Measurements from ENCODE around the gene USP6NL. TPM values are rescaled to one million over a fixed set of nuclear protein-coding genes. Genes with fewer than 3 reads are reported as not detected.

USP6NL gene
- total RNA-seq, 1 donor from 2014 or later = 10.3 TPM

DNA sequence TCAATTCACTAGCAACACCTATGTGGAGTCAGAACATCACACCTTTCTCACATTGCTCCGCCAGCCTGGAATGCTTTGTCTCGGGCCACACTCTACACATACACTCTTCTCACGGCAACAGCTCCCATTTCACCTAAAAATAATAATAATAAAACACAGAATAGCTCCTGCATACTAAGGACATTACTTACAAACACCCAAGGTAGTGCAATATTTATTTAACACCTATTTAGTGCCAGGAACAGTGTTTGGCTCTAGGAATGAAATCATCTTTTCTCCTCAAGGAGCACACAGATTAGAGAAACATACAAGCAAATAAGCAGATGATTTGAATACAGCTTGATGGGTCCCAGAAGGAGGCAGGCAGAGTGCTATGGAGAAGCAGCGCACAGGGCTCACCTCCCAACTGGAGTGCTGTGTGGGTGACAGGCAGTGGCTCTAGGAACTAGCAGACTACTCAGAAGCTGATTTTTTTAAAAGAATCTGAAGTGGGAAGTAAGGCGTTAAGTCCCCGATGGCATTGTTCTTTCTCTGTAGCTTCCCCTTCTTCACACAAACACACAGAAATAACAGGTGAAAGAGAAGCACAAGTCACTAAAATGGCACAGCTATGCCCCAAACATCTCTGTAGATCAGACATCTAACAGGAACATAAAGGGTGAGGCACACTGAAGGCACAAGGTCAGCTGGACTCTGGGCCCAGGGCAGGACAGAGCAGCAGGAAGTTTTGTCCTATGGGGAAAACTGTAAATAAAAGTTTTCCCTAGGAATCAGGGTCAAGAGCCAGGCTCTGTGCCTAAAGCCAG is 16.7 kb downstream of the USP6NL start:
- DNase-seq (ENCODE audit: low read depth in 2 of 2) = no peak

DNA sequence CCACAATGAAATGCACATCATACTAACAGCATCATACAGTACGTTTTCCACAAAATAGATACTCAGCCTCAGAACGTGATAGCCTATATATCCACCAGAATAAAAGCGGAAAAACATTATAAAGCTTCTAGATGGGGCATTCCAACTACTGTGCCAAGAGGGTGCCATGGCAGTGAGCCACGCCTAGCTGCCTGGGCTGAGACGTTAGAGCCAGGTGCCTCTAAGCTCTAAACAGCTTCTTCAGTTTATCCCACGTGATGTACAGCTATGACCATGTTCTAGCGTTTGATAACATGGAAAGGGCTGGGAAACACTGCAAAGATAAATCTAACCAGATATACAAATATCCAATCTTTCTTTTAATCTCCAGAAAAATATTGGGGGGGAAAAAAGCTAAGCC is 17.8 kb downstream of the USP6NL start:
- no peak for DNase-seq (ENCODE audit: low read depth in 2 of 2)

DNA sequence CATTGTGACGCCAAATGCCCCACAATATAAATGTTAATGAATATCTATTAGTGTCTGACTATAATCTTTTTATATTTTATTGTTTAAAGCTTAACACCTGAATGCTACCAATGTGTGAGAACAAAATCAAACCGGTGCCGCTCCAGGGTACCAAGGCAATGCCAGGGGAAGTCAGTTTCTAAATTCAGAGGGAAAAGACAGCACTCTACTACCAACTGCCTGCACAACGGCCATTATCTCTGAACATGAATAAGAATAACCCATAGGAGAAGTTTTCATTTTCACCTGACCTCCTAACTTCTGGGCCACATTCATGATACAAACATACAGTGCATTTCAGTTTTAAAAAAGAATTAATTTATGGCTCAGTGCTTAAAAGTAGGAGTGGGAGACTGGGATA is 21.7 kb downstream of the USP6NL start:
- DNase-seq (ENCODE audit: low read depth in 2 of 2) = no peak

DNA sequence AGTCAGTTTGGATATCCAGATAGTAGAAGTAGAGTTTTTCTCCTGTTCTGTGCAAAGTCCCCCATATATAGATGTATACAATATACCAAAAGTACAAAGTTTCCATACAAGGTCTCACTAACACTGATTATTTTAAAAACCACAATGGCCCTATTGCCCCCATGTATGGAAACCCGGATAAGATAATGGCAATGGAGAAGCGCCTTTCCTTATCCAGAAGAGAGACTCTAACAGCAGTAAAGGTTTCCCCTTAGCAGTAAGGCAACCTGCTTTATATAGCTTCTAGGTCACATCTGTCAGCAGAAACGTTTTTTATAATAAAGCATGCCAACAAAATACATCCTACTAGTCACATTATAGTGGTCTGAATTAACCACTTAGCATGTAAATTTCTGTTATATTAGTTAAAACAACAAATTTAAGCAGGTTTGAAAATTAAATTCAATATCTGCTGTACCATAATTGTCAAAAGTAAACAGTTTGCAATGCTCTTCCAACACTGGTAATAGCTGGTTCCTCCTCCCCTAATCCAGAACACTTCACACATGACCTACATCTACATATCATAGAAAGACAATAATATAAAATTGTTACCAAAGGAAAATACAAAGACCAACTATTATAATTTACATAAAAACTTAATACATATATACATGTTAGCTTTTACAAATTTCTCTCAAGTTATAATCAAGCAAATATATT is 22.4 kb downstream of the USP6NL start:
- no peak for DNase-seq (ENCODE audit: low read depth in 2 of 2)

DNA sequence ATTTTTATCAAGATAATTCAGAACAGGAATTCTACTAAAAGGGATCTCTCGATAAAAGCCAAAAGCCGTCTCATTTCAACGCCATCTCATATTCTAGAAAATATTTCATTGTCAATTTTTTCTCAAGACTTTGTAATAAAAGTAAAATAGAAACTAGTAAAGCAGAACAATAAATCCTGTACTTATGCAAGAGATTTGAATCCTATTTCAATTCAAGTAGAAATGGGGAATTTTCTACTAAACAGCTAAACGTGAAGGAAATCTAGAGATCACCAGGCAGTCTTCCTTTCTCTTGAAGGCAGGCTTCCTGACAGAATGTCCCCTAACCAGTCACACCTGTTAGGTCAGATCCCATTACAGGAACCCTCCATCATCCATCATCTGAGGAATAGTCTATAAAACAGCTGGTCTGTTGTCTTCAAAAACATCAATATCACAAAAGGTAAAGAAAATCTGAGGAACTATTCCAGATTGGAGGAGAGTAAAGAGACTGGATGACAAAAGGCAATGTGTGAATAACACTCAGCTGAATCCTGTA is 23.7 kb downstream of the USP6NL start:
- peak in 1 of 2 donors; percentile 17 for DNase-seq (ENCODE audit: low read depth in 2 of 2)

DNA sequence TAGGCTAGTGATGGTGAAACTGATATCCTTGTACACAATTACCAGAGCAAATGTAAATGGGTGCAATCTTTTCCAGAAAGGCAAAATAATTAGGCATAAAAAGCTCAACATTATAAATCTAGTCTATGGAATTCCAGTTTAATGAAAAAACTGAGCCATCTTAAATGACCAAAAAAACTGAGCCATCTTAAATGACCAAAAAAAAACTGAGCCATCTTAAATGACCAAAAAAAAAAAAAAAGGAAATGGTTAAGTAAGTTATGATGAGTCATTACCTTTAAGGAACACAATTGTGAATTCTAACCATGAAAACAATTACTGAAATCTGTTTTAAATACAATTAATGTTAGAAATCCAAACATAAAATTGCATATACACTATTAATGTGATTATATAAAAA is 25.3 kb downstream of the USP6NL start:
- DNase-seq (ENCODE audit: low read depth in 2 of 2) = peak in 1 of 2 donors; percentile 4

DNA sequence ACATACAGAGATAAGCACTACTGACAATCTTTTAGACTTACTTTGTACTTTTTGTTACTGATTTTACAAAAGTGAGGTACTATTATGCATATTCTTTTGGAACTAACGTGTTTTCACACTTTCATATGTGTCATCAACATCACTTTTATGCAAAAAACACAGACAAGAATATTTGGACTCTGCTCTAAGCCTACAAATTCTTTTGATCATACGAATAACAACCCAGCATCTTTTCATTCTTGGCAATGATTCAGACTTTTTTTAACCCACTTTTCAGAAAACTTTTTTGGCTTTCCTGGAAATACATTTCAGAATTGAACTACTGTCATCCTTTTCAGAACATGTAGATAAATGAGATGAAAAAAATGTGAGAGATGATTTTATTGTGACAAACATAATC is 30.2 kb downstream of the USP6NL start:
- no peak for DNase-seq (ENCODE audit: low read depth in 2 of 2)

DNA sequence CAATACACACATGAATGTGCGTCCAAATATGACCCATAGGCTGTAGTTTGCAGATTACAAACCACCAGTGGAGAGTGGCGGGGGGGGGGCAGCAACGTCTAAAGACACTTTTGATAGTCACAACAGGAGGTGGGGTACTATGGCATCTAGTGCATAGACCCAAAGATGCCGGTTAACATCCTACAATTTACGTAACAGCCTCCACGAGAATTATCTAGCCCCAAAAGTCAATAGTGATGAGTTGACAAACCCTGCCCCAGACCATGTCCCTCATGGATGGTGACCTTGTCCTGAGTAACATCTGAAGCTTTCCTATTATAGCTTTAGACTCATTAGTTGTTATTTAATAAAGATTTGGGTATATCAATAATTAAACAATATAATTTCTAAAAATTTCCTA is 31.6 kb downstream of the USP6NL start:
- no peak for DNase-seq (ENCODE audit: low read depth in 2 of 2)

DNA sequence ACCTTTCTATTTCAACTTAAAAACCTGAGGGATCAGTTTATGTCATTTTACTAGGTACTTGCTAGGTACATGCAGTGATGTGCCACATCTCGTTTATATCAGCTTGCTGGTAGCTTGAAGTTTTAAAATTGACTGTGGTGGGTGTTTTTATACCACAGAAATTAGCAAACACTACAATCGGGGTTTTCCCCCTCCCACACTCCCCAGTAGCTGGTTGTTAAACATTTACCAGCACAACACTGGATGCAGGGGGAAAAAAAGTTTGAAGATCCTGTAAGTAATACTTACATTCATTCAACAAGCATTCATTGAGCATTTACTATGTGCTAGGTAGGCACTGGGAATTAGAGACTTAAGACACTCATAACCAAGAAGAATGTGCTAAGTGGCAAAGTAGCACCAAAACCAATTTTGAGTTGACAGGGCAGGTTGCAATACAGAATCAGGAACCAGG is 32.6 kb downstream of the USP6NL start:
- no peak for DNase-seq (ENCODE audit: low read depth in 2 of 2)

DNA sequence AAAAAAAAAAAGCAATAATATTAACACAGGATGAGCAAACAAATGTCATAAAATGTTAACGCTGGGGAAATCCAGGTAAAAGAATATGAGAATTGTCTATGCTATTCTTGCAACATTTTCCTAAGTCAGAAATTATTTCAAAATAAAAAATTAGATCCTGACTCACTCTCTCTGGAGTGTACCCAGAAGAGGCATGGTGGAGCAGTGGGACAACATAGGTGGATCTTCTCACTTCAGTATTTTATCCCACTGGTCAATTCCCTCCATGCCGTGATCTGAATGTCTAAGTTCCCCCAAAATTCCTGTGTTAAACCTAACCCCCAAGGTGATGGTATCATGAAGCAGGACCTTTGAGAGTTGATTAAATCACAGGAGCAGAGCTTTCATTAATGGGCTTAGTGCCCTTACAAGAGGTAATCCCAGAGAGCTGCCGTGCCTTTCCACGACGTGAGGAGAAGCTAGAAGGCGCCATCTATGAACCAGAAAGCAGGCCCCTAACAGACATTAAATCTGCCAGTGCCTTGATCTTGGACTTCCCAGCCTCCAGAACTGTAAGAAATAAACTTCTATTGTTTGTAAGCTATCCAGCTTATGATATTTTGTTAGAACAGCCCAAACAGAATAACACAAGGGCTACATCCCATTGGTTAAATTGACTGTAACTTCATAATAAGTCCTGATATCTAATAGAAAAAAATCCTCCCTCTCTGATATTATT is 35.2 kb downstream of the USP6NL start:
- DNase-seq (ENCODE audit: low read depth in 2 of 2) = no peak

DNA sequence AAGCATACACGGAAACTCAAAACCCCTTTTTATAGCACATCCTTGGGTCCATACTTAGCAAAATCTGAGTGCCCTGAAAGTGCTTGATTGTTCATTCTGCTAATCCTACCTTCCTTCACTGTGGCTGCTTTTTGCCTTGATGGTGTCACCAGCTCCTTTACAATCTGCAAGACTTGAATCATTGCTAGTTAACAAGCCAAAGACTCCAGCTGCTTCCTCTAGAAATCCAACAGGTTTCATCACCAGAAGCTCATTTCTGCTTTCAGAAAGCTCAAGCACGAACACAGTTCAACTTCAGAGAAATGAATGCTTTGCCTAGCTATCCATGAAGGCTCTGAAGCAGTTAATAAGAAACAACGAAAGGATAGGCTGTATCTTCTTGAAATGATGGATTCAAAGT is 38.0 kb downstream of the USP6NL start:
- DNase-seq (ENCODE audit: low read depth in 2 of 2) = peak in 1 of 2 donors; percentile 41

DNA sequence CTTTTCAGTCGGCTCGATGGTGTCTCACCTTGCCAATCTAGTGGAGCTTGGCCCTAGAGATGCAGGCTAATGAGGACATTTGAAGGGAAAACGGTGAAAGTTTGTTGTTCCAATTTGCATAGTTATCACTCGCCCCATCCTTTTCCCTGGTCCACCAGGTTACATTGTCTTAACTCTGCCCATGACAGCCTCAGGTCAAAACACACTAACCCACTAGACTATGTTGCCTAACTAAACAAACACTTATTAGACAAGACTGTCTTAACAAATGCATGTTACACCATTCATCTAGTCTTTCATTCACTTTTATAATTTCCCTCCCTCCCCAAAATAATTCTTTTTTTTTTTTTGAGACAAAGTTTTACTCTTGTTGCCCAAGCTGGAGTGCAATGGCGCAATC is 40.7 kb downstream of the USP6NL start:
- DNase-seq (ENCODE audit: low read depth in 2 of 2) = no peak

DNA sequence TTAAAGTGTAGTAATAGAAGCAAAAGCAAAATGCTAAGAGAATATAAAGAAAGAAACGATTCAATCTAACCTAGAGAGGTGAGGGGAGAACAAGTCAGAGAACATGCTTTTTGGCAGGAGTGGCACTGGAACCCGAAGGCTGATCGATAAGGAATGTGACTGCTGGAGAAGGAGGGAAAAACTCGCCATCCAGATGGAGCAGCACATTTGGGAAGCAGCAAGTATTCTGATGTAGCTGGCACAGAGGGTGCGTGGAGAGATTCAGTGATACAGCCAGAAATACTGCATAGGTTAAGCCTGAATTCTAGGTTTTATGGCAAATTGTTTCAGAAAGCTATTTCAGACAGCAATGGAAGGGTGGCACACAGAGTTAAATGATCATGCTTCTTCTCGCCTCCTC is 42.0 kb downstream of the USP6NL start:
- no peak for DNase-seq (ENCODE audit: low read depth in 2 of 2)

DNA sequence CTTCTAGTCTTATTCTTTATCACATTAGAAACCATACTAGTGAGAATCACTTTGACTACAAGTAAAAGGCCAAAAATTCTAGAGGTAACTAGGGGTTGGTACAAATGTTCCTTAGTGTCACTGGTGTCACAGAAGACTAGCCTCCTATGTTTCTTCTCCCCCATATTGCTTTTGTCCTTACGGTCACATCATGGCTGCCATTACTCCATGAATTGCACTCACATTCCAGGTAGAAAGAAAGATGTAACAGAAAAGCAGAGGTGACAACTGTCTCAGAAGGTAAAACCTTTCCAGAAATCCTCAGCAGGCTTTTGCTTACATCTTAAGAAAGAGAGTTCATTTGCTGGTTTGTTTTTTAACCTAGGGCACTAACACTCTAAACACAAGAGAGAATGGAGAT is 42.9 kb downstream of the USP6NL start:
- no peak for DNase-seq (ENCODE audit: low read depth in 2 of 2)

DNA sequence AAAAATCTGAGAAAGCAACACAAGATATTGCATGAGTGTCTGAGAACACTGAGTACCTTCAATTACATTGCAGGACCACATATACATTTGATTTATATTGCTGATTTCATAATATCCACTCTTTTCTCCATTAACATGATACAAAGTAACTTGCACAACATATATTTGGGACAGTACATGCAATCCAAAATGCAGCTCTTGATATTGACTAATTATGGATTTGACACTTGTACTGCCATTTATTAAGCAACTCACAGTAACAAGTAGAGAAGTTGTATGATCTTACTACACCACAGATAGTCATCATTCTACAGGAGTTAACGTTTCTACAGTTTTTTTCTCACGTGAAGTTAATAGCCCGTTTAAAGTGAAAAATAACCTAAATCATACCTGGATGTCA is 46.7 kb downstream of the USP6NL start:
- DNase-seq (ENCODE audit: low read depth in 2 of 2) = no peak

DNA sequence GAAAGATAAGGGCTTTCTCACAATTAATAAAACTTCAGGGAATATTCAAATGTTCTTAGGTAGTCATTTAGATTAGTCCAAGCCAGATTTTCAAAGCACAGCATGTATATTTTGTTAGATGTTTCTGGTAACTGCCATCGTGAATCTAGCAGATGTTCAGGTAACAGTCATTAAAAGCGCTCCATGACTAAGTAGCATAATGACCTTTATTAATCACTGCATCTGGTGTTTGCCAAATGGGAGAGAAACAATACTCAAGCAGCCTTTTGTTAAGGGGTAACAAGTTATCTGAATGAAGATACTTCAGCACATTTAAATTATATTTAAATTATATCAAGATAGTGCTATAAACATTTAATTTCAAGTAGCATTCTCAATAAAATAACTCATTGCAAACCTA is 47.5 kb downstream of the USP6NL start:
- DNase-seq (ENCODE audit: low read depth in 2 of 2) = no peak

DNA sequence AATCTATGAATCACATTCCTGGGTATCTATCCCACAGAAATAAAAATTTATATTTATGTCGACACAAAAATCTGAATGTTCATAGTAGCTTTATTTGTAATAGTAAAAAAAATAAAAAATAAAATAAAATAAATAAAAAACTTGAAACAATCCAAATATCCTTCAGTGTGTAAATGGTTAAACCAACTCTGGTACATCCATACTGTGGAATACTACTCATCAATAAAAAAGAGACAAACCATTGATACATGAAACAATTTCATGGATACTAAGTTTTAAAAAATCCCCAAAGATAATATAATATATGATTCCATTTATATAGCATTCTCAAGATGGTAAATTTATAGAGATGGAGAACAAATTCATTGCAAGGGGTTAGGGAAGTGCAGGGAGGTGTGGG is 48.6 kb downstream of the USP6NL start:
- DNase-seq (ENCODE audit: low read depth in 2 of 2) = no peak

DNA sequence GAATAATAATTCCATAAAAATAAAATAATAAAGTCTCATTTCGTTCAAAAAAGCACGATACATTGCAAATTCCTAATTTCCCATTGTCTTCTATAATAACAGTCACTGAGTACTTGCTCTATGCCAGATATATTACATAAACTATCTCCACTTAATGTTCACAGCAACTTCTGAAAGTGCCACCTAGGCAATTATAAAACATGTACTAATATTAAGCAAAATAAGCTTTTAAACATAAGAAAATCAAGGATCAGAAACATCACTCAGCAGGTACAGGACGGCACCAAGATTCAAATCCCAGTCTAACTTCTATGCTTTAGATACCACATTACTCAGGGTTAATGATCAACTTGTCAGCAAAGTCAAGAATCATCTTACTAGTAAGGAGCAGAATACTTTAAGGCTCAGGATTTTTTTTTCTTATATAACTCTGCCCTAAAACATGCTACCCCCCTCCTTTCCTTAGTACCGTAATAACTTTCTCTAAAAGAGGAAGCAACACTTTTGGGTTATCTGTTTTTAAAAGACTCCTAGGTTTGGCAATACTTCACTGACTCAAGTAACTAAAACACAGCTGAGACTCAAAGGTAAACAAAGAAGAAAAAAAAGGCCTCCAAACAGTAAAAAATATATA is 51.3 kb downstream of the USP6NL start:
- DNase-seq (ENCODE audit: low read depth in 2 of 2) = no peak

DNA sequence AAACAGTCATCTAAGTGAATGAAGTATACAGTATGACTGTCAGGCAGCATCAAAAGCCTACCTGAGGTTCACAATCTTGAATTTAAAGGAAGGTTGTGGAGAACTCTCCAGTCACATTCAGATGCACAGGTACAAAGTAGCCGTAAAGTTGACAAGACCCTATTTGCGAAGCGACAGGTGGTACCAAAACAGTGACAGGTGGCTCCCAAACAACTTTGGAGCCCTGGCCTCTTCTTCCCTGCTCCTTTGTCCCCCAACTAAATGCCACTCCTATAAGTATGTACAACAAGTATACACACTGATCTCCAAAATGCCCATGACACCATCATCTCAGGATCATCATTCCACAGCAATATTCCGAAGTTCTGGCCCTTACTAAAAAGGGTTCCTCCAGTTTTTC is 53.5 kb downstream of the USP6NL start:
- DNase-seq (ENCODE audit: low read depth in 2 of 2) = no peak

DNA sequence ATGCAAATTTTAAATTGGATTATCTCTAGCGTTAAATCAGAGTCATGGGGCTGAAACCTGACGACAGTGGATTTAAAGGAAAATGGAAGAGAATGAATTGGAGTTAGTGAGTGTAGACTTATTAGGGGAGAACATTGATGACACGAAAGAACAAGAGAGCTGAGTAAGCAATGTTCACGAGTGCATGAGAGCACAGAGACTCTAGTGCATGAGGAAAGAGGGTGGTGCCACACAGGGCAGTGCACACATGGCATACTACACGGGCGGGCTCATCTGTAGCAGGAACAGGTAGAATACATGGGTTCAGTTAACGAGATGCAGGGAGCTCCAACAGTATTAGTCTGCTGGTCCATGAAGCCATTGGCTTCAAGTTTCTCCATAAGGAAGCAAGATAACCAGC is 53.9 kb downstream of the USP6NL start:
- DNase-seq (ENCODE audit: low read depth in 2 of 2) = no peak

DNA sequence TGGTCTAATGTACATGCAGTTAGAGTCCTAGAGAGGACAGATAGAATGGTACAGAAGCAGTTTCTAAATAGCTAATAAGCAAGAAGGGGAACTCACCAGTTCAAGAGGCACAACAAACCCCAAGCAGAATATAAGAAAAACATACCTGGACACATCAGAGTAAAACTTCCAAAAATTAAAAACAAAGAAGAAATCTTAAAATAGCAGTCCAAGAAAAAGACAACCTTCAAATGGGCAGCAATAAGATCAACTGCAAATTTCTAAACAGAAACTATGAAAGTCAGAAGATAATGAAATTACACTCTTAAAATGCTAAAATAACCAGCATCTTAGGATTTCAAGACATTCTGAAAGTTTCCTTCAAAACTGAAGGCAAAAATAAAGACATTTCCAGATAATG is 55.9 kb downstream of the USP6NL start:
- no peak for DNase-seq (ENCODE audit: low read depth in 2 of 2)

Data from dermis microvascular lymphatic vessel endothelial cell (primary cell).